ENCODE results near the gene MCM5. TPM values are rescaled to one million over a fixed set of nuclear protein-coding genes. Genes with fewer than 3 reads are reported as not detected.

MCM5 gene
- total and polyA plus RNA-seq, 2 of the 13 experiments (the other 11 are each of a cell fraction or from before 2014, with no cell fraction given) = 40.2 to 93.5 TPM

DNA sequence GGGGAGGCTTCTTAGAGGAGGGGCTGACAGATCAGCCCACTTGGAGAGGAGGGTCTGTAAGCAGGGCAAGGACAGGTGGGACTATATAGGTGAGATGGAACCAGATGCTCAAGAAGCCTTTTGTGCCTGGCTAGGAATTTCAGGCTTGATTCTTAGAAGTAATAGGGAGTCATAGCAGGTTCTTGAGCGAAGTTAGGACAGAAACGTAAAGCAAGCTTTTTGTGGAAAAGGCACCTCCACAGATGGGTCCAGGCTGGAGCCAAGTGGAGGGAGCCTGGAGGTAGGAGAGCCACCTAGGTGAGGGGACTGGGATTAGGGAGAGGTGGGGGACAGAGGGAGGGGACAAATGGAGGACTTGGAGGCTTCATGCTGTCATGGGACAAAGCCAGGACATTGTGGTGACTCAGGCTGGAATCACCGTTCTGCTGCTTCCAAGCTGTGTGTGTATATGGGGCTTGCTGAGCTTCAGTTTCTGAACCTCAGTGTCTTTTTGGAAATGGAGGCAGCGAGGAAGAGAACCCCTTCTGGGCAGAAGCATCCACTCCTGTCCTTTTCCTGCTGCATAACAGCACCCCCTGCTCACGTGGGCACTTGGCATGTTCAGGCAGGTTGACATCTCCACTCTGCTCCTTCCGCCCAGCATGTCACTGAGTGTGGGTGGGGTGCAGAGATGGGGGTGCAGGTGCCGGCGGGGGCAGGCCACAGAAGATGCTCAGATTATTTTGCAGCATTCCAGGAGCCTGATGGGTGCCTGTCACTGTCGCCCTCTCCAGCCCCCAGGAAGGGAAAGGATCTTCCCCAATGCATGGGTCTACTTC, 58.0 kb downstream of the MCM5 start:
- intact Hi-C loops (cut with micrococcal nuclease; ENCODE audit: unreplicated experiment) = no loop called here

More for the DNA sequence above, 58.0 kb downstream of the MCM5 start:
- Histone ChIP-seq H3K27ac (ENCODE audit: extremely low read length, insufficient read depth, low read length) (no peak overlapping the region), H3K4me3 (replicated peaks in 1 of 3; ENCODE audit: insufficient read depth in 1 of 3, low read depth in 2 of 3, low read length in 3 of 3) (no peak overlapping the region), H2AFZ (ENCODE audit: low read length) (no peak overlapping the region), H3K4me1 (ENCODE audit: insufficient read depth, low read length) (0 out of 2 replicates have a peak, but pooled peaks cover 7% of the 10 kb centered on the region), H3K36me3 (replicated peaks in 1 of 2; ENCODE audit: control insufficient read depth in 1 of 2, insufficient read depth in 2 of 2, low read length in 2 of 2) (no peaks in the 10 kb centered on the region), H3K9me3 (ENCODE audit: low read length) (no peaks in the 10 kb centered on the region), H3K4me2 (ENCODE audit: low read depth, low read length) (no peak overlapping the region), H4K20me1 (ENCODE audit: insufficient read depth, low read length) (no peaks in the 10 kb centered on the region), H3K27me3 (ENCODE audit: control insufficient read depth in 1 of 2, insufficient read depth in 2 of 2, low read length in 2 of 2) (peaks cover 0 to 11% of the 10 kb centered on the region in 2 experiments; a peak in 1 of 5 replicates), H3K79me2 (ENCODE audit: insufficient read depth, low read length) (no peaks in the 10 kb centered on the region), H3K9ac (ENCODE audit: insufficient read depth, low read depth, low read length) (no peak overlapping the region)
- DNase-seq (ENCODE audit: low spot score) = no peak
- TF ChIP-seq FOXK1 (CRISPR knock-in tag; IDR thresholded peaks at IDR 0.05; ENCODE audit: borderline replicate concordance, low read depth) (no peak), HOXD1 (CRISPR knock-in tag; IDR thresholded peaks at IDR 0.05) (no peak), CREM (IDR thresholded peaks at IDR 0.05) (no peak), CREM (CRISPR knock-in tag; IDR thresholded peaks at IDR 0.05) (no peak), FOSL1 (CRISPR knock-in tag; IDR thresholded peaks at IDR 0.05; ENCODE audit: borderline replicate concordance) (no peak), MEF2D (CRISPR knock-in tag; IDR thresholded peaks at IDR 0.05) (no peak), MTF2 (CRISPR knock-in tag; IDR thresholded peaks at IDR 0.05; ENCODE audit: borderline replicate concordance) (no peak), ZIK1 (CRISPR knock-in tag; IDR thresholded peaks at IDR 0.05; ENCODE audit: borderline replicate concordance, low read depth) (no peak), RXRA (CRISPR knock-in tag; IDR thresholded peaks at IDR 0.05) (no peak), ERF (CRISPR knock-in tag; IDR thresholded peaks at IDR 0.05) (no peak), NFRKB (IDR thresholded peaks at IDR 0.05) (no peak), FOSL2 (CRISPR knock-in tag; IDR thresholded peaks at IDR 0.05) (no peak)
- TF ChIP-seq, protein P1, sequence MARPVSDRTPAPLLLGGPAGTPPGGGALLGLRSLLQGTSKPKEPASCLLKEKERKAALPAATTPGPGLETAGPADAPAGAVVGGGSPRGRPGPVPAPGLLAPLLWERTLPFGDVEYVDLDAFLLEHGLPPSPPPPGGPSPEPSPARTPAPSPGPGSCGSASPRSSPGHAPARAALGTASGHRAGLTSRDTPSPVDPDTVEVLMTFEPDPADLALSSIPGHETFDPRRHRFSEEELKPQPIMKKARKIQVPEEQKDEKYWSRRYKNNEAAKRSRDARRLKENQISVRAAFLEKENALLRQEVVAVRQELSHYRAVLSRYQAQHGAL (CRISPR knock-in tag; IDR thresholded peaks at IDR 0.05; ENCODE audit: not compliant biosample characterization) = no peak
- TF ChIP-seq, protein P2, sequence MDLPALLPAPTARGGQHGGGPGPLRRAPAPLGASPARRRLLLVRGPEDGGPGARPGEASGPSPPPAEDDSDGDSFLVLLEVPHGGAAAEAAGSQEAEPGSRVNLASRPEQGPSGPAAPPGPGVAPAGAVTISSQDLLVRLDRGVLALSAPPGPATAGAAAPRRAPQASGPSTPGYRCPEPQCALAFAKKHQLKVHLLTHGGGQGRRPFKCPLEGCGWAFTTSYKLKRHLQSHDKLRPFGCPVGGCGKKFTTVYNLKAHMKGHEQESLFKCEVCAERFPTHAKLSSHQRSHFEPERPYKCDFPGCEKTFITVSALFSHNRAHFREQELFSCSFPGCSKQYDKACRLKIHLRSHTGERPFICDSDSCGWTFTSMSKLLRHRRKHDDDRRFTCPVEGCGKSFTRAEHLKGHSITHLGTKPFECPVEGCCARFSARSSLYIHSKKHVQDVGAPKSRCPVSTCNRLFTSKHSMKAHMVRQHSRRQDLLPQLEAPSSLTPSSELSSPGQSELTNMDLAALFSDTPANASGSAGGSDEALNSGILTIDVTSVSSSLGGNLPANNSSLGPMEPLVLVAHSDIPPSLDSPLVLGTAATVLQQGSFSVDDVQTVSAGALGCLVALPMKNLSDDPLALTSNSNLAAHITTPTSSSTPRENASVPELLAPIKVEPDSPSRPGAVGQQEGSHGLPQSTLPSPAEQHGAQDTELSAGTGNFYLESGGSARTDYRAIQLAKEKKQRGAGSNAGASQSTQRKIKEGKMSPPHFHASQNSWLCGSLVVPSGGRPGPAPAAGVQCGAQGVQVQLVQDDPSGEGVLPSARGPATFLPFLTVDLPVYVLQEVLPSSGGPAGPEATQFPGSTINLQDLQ (CRISPR knock-in tag; IDR thresholded peaks at IDR 0.05) = no peak
- TF ChIP-seq, protein P3, sequence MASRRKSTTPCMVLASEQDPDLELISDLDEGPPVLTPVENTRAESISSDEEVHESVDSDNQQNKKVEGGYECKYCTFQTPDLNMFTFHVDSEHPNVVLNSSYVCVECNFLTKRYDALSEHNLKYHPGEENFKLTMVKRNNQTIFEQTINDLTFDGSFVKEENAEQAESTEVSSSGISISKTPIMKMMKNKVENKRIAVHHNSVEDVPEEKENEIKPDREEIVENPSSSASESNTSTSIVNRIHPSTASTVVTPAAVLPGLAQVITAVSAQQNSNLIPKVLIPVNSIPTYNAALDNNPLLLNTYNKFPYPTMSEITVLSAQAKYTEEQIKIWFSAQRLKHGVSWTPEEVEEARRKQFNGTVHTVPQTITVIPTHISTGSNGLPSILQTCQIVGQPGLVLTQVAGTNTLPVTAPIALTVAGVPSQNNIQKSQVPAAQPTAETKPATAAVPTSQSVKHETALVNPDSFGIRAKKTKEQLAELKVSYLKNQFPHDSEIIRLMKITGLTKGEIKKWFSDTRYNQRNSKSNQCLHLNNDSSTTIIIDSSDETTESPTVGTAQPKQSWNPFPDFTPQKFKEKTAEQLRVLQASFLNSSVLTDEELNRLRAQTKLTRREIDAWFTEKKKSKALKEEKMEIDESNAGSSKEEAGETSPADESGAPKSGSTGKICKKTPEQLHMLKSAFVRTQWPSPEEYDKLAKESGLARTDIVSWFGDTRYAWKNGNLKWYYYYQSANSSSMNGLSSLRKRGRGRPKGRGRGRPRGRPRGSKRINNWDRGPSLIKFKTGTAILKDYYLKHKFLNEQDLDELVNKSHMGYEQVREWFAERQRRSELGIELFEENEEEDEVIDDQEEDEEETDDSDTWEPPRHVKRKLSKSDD (CRISPR knock-in tag; IDR thresholded peaks at IDR 0.05; ENCODE audit: low read depth) = no peak
- TF ChIP-seq, protein P4, sequence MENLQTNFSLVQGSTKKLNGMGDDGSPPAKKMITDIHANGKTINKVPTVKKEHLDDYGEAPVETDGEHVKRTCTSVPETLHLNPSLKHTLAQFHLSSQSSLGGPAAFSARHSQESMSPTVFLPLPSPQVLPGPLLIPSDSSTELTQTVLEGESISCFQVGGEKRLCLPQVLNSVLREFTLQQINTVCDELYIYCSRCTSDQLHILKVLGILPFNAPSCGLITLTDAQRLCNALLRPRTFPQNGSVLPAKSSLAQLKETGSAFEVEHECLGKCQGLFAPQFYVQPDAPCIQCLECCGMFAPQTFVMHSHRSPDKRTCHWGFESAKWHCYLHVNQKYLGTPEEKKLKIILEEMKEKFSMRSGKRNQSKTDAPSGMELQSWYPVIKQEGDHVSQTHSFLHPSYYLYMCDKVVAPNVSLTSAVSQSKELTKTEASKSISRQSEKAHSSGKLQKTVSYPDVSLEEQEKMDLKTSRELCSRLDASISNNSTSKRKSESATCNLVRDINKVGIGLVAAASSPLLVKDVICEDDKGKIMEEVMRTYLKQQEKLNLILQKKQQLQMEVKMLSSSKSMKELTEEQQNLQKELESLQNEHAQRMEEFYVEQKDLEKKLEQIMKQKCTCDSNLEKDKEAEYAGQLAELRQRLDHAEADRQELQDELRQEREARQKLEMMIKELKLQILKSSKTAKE (CRISPR knock-in tag; IDR thresholded peaks at IDR 0.05; ENCODE audit: borderline replicate concordance) = no peak
- ChIA-PET CTCF (ENCODE audit: low intra/inter-chr PET ratio, low total read pairs) (no interaction called here), POLR2A (no interaction called here)
- in situ Hi-C loops (cut with HindIII; ENCODE audit: extremely low pct_ligation_motif_present, low pct_unique_long_range_greater_than_20kb) = no loop called here
- no peak for ATAC-seq
- no TSS peak for BruUV-seq (replicated peaks)
- 35% methylated on average over 8 of the region's 9 CpGs for WGBS (ENCODE audit: low lambda C conversion rate)
- no peak for FAIRE-seq

Measured in HepG2 (cell line).